WI38 (cell line): ENCODE results near the gene RBM10.

Source experiments
- H3K4me3 ChIP-seq: 2 replicates; pipeline ENCODE4 v1.5.1; 2011; ENCODE audit warnings: low read depth, mild to moderate bottlenecking, control low read depth, low read length
- TF ChIP-seq, protein P1 (sequence below): IDR thresholded peaks from 2 replicates; pipeline ENCODE4 v1.5.1; 2012; ENCODE audit warnings: low read depth, mild to moderate bottlenecking, control low read depth, low read length

The RBM10 gene

DNA sequence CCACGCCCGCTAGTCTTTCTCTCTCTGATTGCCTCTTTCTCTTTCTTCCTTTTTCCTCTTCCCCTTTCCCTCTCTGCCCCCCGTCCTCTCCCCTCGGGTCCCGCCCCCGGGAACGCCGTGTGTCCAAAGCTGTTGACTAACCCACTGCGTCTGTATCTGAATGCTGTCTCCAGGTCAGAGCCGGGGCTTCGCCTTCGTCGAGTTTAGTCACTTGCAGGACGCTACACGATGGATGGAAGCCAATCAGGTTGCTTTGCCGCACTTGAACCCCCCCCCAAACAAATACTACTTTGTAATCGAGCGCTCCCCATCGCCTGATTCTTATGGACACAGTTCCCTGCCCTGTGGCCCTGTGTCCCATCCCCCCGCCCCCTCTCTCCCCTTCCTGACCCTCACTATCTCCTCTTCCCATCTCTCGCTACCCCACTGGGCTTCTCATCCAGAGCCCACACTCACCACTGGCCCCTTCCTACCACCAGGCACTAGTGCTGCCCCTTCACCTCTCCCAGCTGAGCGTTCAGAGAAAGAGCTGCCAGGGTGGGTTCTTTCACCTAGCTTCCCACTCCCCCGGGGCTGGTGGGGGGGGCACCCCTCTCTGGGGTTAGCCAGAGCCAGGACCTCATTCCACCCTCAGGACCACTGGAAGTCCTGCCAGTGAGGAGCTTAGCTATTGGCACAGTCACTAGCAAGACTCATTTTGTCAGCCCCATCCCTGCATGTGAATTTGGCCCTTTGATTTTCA lies 30.0 kb downstream of the RBM10 start:
- no peak overlapping the region for H3K4me3 ChIP-seq
- TF ChIP-seq, protein P1, sequence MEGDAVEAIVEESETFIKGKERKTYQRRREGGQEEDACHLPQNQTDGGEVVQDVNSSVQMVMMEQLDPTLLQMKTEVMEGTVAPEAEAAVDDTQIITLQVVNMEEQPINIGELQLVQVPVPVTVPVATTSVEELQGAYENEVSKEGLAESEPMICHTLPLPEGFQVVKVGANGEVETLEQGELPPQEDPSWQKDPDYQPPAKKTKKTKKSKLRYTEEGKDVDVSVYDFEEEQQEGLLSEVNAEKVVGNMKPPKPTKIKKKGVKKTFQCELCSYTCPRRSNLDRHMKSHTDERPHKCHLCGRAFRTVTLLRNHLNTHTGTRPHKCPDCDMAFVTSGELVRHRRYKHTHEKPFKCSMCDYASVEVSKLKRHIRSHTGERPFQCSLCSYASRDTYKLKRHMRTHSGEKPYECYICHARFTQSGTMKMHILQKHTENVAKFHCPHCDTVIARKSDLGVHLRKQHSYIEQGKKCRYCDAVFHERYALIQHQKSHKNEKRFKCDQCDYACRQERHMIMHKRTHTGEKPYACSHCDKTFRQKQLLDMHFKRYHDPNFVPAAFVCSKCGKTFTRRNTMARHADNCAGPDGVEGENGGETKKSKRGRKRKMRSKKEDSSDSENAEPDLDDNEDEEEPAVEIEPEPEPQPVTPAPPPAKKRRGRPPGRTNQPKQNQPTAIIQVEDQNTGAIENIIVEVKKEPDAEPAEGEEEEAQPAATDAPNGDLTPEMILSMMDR = no peak

GRCh38 chrX:47175588-47175980 lies 30.6 kb downstream of the RBM10 start:
- TF ChIP-seq, protein P1 = no peak
- no peak overlapping the region for H3K4me3 ChIP-seq

DNA sequence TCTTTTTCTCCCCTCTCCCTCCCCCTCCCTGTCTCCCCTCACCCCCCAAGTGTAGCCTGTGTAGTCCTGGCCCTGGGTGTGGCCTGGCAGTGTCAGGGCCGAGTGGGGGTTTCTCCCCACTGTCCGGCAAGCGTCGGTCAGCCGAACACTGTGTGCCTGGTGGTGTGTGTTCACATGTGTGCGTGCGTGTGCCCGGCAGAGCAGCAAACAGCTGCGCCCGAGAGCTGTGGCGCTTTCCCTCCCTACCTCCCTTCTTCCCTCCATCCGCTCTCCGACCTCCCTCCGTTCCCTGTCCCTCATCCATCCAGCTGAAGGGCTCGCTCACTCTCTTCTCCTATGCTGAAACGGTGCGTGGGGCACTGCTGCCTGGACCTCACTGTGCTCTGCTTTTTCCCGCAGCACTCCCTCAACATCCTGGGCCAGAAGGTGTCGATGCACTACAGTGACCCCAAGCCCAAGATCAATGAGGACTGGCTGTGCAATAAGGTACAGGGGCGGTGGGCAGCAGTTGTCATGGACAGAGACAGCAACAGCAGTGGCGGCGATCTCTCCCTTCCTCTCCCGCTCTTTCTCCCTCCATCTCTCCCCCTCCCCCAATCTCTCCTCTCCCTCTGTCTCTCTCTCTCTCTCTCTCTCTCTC lies 31.2 kb downstream of the RBM10 start:
- TF ChIP-seq, protein P1 = no peak
- no peak overlapping the region for H3K4me3 ChIP-seq

GRCh38 chrX:47177079-47177478 lies 32.1 kb downstream of the RBM10 start:
- TF ChIP-seq, protein P1 = no peak
- H3K4me3 ChIP-seq = no peak overlapping the region

GRCh38 chrX:47178337-47178736 lies 33.3 kb downstream of the RBM10 start:
- TF ChIP-seq, protein P1 = no peak
- H3K4me3 ChIP-seq = no peak overlapping the region

DNA sequence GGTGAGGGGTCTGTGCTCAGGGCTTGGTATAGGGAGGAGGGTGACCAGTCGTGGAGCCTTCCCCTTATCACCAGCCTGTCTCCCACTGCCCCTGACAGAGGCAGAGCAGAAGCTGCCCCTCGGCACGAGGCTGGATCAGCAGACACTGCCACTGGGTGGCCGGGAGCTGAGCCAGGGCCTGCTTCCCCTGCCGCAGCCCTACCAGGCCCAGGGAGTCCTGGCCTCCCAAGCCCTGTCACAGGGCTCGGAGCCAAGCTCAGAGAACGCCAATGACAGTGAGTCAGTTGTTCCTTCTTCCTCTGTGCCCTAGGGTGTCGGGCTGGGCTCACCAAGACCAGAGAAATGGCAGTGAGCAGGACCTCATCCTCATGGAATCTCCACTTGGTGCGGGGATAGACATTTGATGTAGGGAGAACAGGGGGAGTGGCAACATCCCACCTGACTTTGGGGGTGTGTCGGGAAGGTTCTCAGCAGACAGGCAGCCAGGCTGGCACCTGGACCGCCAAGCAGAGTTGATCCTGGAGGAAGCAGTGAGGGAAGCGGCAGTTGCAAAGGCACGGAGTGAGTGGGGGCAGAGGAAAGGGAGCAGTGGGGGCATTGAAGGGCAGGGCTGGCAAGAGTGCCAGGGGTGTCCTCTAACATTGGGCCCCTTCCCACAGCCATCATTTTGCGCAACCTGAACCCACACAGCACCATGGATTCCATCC lies 34.4 kb downstream of the RBM10 start:
- TF ChIP-seq, protein P1 = no peak
- H3K4me3 ChIP-seq = no peak overlapping the region

DNA sequence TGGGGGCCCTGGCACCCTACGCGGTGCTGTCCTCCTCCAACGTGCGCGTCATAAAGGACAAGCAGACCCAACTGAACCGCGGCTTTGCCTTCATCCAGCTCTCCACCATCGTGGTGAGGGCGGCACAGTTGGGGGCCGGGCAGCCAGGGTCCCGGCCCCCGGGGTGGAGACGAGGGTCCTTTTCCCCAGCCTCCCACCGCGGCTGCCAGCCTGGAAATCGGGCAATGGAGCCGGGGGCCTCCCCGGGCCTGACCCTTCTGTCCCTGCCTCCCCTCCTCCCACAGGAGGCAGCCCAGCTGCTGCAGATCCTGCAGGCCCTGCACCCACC lies 34.9 kb downstream of the RBM10 start:
- TF ChIP-seq, protein P1 = no peak
- no peak overlapping the region for H3K4me3 ChIP-seq
